ENCODE data around the gene SV2C.

The SV2C gene

DNA sequence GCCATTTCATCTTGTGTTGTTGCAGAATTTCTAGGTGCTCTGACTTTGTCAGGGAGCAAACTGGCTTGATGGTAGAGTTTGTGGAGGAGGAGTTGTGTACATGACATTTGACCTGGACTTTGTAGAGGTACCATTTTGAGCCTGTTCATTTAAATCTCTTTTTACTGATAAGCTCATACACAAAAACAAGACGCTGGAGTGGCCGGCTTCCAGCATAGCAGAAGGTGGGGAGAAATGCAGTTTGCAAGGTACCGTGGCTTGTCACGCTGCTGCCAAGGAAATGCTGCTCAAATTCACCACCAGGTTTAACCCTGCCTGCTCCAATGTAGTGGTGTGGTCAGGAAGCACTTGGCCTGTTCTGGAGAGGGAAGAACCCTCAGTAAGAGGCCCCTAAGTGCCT lies 301.0 kb downstream of the SV2C start:
- no peak for DNase-seq (ENCODE audit: low read depth)

DNA sequence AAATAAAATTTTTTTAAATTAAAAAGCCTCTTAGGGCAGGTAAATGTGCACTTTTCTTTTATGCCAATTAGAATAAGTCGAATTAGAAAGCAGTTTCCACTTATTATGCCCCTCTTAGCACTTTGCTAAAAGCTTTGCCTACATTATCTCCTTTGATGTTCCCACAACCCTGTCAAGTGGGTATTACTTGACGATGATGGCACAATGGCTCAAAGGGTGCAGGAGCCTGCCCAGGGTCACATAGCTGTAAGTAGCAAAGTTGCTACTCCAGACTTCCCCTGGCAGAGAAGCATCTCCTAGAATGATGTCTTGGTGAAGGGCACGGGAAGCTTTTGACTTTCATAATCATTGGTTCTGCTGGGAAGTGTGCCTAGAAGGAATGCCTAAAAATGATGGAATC lies 301.5 kb downstream of the SV2C start:
- no peak for DNase-seq (ENCODE audit: low read depth)

DNA sequence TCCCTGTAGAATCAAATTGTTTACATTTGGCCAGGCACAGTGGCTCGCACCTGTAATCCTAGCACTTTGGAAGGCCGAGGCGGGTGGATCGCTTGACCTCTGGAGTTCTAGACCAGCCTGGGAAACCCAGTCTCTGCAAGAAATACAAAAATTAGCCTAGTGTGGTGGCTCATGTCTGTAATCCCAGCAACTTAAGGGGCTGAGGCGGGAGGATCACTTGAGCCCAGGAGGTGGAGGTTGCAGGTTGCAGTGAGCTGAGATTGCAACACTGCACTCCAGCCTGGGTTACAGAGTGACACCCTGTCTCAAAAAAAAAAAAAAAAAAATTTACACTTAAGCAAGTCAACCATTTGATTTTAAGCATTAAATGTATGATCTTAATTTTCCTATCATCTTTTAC lies 302.4 kb downstream of the SV2C start:
- DNase-seq (ENCODE audit: low read depth): no peak

DNA sequence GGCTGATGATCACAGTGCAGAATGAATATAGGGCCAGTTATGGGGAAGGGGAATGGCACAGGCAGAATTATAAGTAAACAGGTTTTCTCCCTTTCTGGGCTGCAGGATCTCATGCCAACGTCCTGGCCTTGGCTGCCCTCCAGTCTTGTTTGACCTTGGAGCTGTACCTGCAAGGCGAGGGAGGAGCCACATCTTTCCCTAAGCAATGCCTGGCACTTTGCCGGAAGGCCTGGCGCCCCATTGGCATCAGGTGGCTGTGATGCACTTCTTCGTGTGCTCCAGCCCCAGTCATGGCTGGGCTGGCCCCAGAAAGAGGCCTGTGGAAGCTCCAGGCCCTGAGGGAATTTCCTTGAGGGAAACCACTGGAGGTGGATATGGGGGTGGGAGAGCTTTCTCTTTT lies 303.2 kb downstream of the SV2C start:
- DNase-seq (ENCODE audit: low read depth): no peak

GRCh38 chr5:76388236-76388635 lies 305.1 kb downstream of the SV2C start:
- no peak for DNase-seq (ENCODE audit: low read depth)

GRCh38 chr5:76388791-76389512 lies 305.8 kb downstream of the SV2C start:
- DNase-seq (ENCODE audit: low read depth): no peak

GRCh38 chr5:76389513-76390154 lies 306.5 kb downstream of the SV2C start:
- no peak for DNase-seq (ENCODE audit: low read depth)

GRCh38 chr5:76391014-76391413 lies 307.8 kb downstream of the SV2C start:
- DNase-seq (ENCODE audit: low read depth): no peak

DNA sequence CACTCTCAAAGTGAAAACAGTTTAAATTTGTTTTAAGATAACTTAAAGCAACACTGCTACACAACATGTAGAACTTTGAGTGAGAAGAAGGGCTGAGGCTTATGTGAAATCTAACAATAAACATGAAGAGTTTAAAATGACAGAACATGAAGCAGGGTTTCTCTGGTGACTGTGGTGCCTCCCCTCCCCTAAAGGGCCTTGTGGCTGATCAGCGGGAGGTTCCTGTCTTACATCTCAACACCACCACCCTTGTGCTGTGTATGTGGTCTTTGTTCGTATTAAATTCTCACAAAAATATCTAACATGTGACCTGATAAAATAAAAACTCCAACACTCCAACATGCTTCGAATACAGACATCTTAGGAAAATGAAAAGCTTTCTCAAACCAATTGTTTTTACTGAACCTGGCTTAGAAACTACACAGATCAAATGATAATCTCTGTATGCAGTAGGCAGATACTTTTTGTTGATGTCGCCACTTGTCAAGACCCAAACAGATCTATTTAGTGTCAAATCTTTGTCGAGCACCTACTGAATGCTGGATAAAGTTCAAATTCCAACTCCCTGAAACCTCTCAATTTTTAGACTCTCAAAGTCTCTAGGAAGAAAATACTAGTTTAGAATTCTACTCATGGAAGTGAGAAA lies 310.0 kb downstream of the SV2C start:
- no peak for DNase-seq (ENCODE audit: low read depth)

GRCh38 chr5:76397200-76397599 lies 314.0 kb downstream of the SV2C start:
- DNase-seq (ENCODE audit: low read depth): no peak

DNA sequence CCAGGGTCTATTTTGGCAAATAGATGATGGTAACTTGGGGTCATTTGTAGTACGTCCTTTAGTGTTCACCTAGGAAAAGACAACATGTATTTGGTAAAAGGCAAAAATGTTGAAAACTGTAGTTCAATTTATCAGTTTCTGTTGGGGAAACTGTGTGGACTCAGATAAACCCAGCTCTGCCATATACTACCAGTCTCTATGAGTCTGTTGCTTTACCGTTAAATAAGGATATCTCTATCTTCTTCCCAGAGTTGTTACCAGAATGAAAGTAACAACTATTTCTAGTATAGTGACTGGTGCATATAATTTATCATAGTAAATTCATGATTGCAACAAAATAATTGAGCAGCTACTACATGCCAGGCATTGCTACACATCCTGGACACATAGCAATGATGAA lies 316.1 kb downstream of the SV2C start:
- DNase-seq (ENCODE audit: low read depth): no peak

DNA sequence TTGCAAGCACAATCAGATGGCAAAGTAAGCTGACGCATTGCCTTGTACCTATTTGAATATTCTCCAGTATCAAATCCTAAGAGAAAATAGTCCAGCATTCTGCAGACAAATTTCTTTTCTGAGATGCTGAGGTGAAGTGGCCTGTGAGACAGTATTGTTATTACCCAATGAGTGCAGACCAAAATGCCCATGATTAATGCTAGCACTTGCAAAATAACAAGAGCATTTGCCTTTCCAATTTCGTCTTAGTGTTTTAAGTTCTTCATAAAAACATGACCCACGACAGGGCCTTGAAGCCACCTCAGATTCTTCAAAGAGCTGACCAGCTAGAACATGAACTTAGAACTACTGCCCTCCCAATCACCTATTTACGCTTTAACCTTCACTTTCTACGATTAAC lies 317.3 kb downstream of the SV2C start:
- DNase-seq (ENCODE audit: low read depth): no peak

DNA sequence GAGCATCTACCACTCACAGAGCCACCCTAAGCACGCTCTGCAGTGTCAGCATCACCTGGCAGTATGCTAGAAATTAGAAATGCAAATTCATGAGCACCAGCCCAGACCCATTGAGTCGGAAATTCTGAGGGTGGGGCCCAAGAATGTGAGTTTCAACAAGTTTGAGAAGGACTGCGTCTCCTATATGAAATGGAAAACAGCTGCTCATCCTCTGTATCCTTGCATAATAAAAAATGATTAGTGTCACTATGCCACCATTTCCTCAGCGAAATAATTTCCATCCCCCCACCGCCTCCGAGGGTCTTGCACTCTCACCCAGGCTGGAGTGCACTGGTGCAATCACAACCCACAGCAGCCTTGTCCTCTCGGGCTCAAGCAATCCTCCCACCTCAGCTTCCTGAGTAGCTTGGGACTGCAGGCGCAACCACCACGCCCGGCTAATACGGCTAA lies 318.6 kb downstream of the SV2C start:
- DNase-seq (ENCODE audit: low read depth): peak; percentile 16

DNA sequence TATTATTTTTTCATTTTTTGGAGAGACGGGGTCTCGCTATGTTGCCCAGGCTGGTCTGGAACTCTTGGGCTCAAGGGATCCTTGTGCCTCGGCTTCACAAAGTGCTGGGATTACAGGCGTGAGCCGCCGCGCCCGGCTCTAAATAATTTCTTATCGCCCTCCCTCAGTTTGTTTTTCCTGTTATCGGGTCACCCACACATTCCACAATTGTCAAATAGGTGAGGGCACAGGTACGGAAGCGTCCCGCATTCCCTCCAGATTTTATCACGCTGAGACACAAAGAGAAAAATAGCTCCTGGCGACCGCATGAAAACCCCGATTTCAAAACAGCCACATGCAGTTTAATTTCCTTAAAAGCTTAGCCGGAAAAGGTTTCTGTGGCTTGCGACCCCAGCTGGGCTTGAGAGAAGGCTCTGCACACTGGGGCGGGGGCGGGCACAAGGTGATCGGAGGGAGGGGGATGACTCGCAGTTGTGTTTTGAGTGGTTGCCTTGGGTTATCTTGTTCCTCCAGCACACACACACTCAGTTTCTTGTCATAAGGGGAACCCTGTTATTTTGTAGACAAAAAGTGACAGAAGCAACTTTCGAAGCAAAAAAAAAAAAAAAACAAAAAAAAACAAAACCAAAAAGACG lies 319.2 kb downstream of the SV2C start:
- peak; percentile 75 for DNase-seq (ENCODE audit: low read depth)

DNA sequence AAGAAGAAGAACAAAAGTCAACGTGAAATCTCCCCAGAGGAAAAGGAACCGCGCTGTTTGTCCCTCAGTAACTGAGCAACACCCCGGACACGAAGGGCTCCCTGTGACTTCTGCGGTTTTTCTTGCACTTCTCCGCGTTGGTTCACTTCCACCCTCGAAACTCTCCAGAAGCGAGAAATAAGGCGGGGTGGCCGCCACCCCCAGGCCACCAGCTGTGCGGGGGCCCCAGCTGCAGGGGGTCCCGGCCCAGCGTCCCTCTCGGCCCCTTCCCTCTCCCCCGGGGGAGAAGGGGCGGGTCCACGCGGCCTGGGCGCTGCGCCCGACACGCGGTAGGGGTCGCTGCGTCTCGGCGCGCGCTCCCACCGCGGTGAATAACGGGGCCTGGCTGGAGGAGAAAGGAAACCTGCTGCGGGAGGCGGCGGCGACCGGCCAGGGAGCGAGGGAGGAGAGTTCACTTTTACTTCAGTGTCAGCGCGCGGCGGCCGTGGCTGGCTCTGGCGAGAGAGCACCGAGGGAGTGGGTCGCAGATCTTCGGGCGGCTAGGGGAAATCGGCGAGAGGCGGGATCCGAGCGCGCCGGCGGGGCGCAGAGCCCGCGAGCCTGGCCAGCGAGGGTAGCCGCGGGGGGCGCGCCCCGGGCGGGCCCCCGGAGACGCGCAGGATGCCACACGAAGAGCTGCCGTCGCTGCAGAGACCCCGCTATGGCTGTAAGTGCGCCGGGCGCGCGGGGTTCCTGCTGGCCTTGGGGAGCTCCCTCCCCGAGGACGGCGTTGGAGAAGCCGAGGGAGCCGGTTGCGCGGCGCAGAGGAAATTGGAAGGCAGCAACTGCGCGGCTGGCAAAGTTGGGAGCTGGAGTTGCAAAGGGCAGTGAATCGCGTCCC lies 319.9 kb downstream of the SV2C start, which contains the start of gene IQGAP2:
Gene IQGAP2 (plus strand): TSS at position 400 of the 880 bp plus-strand sequence. CDS start 261 bp downstream, at position 661.
- peak; percentile 76 for DNase-seq (ENCODE audit: low read depth)
